ENCODE measurements around the gene NOXO1.

DNA sequence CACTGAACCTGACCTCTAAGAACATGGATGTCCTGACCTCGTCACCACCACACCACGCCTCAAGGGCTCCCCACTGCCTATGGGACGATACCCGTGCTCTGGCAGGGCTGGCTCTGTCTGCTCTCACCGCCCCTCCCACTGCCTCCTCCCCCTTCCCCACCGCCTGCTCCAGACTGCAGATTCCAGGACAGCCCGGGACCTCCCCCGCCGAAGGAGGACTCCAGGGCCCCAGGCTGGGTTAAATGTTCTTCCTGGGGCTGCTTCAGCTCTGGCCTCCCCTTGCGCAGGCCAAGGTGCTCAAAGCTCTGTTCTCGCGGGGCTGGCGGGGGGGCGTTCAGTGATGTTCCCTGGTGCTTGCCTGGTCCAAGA lies 41.4 kb upstream of the NOXO1 start:
- TF ChIP-seq, protein P1, sequence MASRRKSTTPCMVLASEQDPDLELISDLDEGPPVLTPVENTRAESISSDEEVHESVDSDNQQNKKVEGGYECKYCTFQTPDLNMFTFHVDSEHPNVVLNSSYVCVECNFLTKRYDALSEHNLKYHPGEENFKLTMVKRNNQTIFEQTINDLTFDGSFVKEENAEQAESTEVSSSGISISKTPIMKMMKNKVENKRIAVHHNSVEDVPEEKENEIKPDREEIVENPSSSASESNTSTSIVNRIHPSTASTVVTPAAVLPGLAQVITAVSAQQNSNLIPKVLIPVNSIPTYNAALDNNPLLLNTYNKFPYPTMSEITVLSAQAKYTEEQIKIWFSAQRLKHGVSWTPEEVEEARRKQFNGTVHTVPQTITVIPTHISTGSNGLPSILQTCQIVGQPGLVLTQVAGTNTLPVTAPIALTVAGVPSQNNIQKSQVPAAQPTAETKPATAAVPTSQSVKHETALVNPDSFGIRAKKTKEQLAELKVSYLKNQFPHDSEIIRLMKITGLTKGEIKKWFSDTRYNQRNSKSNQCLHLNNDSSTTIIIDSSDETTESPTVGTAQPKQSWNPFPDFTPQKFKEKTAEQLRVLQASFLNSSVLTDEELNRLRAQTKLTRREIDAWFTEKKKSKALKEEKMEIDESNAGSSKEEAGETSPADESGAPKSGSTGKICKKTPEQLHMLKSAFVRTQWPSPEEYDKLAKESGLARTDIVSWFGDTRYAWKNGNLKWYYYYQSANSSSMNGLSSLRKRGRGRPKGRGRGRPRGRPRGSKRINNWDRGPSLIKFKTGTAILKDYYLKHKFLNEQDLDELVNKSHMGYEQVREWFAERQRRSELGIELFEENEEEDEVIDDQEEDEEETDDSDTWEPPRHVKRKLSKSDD (conservative IDR thresholded peaks at IDR 0.05; ENCODE audit: low read length): no peak
- TF ChIP-seq RAD21 (CRISPR knock-in tag; conservative IDR thresholded peaks at IDR 0.05 in 1 of 2, IDR thresholded peaks at IDR 0.05 in 1 of 2) (no peak), HDAC2 (IDR thresholded peaks at IDR 0.05) (no peak), FOXJ3 (CRISPR knock-in tag; IDR thresholded peaks at IDR 0.05) (no peak), GATAD2B (IDR thresholded peaks at IDR 0.05; ENCODE audit: borderline replicate concordance) (no peak), FOXA1 (IDR thresholded peaks at IDR 0.05; ENCODE audit: borderline replicate concordance) (no peak)
- TF ChIP-seq, protein P2, sequence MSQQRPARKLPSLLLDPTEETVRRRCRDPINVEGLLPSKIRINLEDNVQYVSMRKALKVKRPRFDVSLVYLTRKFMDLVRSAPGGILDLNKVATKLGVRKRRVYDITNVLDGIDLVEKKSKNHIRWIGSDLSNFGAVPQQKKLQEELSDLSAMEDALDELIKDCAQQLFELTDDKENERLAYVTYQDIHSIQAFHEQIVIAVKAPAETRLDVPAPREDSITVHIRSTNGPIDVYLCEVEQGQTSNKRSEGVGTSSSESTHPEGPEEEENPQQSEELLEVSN (IDR thresholded peaks at IDR 0.05; ENCODE audit: borderline replicate concordance in 1 of 2, extremely low read depth in 1 of 2, insufficient read depth in 1 of 2, insufficient read length in 1 of 2, low read depth in 1 of 2, low read length in 1 of 2, poor library complexity in 1 of 2, severe bottlenecking in 1 of 2): no peak
- TF ChIP-seq, protein P3, sequence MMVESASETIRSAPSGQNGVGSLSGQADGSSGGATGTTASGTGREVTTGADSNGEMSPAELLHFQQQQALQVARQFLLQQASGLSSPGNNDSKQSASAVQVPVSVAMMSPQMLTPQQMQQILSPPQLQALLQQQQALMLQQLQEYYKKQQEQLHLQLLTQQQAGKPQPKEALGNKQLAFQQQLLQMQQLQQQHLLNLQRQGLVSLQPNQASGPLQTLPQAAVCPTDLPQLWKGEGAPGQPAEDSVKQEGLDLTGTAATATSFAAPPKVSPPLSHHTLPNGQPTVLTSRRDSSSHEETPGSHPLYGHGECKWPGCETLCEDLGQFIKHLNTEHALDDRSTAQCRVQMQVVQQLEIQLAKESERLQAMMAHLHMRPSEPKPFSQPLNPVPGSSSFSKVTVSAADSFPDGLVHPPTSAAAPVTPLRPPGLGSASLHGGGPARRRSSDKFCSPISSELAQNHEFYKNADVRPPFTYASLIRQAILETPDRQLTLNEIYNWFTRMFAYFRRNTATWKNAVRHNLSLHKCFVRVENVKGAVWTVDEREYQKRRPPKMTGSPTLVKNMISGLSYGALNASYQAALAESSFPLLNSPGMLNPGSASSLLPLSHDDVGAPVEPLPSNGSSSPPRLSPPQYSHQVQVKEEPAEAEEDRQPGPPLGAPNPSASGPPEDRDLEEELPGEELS (CRISPR knock-in tag; IDR thresholded peaks at IDR 0.05; ENCODE audit: borderline replicate concordance): no peak

Data from K562 (cell line).